Right renal cortex interstitium (tissue), 3 donors: ENCODE data around the gene ATP6V1D. TPM values are rescaled to one million over a fixed set of nuclear protein-coding genes. Genes with fewer than 3 reads are reported as not detected.
"Not testable (repeated sequence)": the region's sequence is repeated elsewhere in the genome, so short reads cannot be mapped to it uniquely, and the experiment has no call there.

Experiments used
- DNase-seq, 3 donors: peaks; one replicate each; pipeline ENCODE4 v3.0.0-alpha.2; 2013; ENCODE audit warnings: low read depth in 3 of 3, low spot score in 2 of 3
- polyA plus RNA-seq, 3 donors: library from polyadenylated mRNA; unstranded; fragments of 120-200 nt; gene quantifications; one replicate each; pipeline ENCODE4 v1.2.1, GENCODE V29; 2013; ENCODE audit not compliant: insufficient read length in 3 of 3

ATP6V1D gene
- polyA plus RNA-seq, 3 donors, result 178 to 187 (median 179) TPM

- DNase-seq, result no peak
Measured at GRCh38 chr14:67371247-67372148, 11.9 kb upstream of the ATP6V1D start.

GRCh38 chr14:67370830-67371229 is 11.2 kb upstream of the ATP6V1D start:
- no peak for DNase-seq

GRCh38 chr14:67365476-67365875 is 5.9 kb upstream of the ATP6V1D start:
- no peak for DNase-seq

GRCh38 chr14:67360470-67361206 is 1.0 kb upstream of the ATP6V1D start:
- DNase-seq, result no peak

DNA sequence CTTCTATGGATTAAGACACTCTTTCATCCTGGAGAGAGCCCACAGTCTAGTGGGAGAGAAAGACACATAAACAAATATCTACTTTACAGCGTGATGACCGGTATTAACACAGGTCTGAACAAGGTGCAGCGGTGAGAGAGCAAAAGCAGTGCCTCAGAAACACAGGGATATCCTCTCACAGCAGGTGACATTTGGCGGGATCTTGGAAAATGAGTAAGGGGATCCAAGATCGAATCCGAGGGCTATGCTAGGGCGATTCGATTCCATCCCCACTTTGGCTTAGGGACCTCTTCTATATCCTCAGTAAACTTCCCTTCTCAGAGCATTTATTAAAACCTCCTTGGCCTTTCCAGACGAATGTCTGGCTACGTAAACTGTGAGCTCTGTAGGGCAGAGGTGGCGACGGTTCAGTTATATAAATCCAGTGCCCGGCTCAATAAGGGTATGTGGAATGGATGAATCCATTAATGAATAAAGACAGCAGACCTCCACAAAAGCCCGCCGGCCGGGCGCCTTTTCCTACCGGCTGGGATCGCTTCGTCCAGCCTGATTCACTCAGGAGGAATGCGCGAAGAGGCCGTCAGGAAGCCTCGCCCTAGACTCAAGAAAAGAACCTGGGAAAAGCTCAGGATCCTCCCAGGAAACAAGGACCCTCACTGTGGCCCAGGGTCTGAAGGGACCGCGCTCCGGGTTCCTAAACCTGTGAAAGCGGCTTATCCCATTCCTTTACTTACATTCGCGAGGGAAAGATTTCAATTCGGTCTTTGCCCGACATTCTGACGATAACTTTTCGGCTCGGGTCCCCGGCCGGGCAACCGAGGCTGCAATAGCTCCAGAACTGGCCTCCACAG is 455 bp downstream of the ATP6V1D start:
- DNase-seq, result peak in 1 of 3 donors; percentile 1

DNA sequence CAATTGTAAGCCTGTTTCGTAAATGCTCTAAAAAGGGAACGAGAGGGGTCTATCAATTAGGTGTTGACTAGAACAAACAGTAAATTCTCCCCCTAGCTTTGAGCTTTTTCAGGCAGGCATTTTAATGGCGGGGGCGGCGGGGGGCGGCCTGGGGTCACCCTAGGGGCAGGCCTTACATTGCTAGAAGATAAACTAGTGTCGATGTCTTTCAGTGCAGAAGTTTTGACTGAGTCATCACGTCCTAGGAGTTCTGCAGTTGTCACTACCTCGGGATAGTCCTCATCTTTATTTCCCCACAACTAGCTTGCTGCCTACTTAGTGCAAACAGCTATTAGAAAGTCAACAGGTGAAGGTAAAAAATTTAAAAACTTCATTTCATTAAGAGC is 1.6 kb downstream of the ATP6V1D start:
- no peak for DNase-seq

GRCh38 chr14:67357186-67357968 is 2.2 kb downstream of the ATP6V1D start:
- no peak for DNase-seq

DNA sequence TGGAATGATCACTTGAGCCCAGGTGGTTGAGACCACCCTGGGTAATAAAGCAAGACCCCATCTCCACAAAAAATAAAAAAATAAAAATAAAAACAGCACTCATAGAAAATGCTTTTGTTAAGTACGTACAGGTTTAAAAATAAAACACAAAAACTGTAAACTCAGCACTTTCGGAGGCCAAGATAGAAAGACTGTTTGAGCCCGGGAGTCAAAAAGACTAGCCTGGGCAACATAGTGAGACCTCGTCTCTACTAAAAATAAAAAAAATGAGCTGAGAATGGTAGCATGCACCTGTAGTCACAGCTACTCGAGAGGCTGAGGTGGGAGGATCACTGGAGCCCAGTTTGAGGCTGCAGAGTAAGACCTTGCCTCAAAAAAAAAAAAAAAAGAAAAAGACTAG is 7.5 kb downstream of the ATP6V1D start:
- no peak for DNase-seq

DNA sequence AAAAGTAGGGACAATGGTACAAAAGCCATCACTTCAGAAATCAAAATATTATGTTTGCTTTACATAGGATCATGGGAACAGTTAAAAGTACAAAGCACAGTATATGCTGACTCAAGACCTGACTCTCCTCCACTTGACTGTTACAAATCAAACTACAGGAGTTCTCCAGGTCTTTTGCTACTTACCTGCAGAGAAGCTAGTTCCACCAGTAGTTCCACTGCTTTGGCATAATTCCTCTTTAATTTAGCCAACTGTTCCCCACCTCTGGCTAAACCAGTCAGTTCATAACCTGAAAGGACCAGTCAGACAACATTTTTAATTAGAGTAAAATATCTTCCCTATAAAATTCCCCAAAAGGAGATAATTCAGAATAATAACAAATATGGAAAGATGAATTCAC is 14.0 kb downstream of the ATP6V1D start:
- DNase-seq, result no peak

GRCh38 chr14:67343601-67344230 is 15.9 kb downstream of the ATP6V1D start:
- DNase-seq, result no peak

GRCh38 chr14:67341231-67341630 is 18.4 kb downstream of the ATP6V1D start:
- DNase-seq, result not testable (repeated sequence)

- no peak for DNase-seq
Measured at GRCh38 chr14:67335781-67336180, 23.8 kb downstream of the ATP6V1D start.

DNA sequence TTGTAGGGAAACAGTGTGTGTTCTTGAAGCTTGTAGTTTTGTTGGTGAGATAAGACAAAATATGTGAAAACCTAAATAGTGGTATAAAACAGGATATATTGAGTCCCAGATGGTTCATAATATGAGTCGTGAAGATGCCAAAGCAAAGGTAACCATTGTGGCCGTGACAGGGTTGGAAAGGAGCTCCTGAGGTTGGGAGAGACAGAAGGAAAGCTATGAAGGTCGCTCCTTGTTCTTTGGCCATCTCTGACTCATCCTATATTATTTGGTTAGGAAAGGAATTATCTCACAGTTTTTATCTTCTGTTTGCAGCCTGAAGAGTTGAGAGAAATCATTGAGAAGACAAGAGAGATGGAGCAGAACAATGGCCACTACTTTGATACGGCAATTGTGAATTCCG is 27.1 kb downstream of the ATP6V1D start:
- DNase-seq, result no peak

- no peak for DNase-seq
Measured at GRCh38 chr14:67331368-67332125, 28.1 kb downstream of the ATP6V1D start.

DNA sequence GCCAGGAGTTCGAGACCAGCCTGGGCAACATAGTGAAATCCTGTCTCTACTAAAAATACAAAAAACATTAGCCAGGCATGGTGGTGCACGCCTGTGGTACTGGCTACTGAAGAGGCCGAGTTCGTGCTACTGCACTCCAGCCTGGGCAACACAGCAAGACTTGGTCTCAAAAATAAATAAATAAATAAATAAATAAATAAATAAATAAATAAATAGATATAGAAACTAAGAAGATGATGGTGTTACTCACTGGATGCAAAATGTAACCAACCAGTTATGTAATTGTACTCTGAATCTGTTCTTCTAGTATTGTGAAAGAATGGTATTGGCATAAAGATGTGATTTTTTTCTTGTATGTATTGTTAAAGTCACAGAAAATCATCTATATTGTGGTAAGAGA is 29.9 kb downstream of the ATP6V1D start:
- DNase-seq, result not testable (repeated sequence)

DNA sequence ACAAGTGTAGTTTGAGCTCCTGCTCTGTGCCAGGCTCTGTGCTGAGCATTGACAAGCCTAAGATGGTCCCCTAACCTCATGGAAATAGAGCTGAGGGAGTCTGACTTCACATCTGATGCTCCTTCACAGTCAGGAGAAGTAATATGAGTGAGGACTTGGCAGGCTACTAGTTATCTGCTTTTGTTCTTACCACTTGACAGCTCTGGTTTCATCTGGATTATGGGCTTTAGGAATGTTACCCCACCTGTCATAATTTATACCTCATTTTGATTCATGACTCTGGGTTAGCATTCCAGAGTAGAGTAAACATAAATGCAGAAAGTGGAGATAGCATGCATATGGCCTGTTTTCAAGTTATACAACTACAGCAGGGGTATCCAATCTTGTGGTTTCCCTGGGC is 40.5 kb downstream of the ATP6V1D start:
- no peak for DNase-seq

GRCh38 chr14:67317822-67318221 is 41.8 kb downstream of the ATP6V1D start:
- DNase-seq, result no peak

GRCh38 chr14:67313153-67313552 is 46.5 kb downstream of the ATP6V1D start:
- DNase-seq, result no peak

DNA sequence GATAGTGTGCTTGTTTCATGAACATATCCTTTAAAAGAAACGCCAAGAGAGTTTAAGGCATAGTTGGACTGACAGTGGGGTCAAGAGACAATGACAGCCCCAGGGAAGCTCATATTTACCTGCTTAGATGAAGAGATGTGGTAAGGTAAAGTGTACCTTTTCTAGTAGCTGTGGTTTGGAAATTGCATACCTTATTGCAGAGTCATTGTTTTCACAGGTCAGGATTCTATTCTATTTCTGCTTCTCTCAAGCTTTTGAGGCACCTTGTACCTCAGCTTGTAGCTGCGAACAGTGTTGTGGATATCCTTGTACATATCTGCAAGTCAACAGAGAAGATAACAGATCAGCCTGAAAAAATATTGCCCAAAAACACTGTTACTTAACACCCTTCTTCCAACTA is 47.7 kb downstream of the ATP6V1D start:
- no peak for DNase-seq
